Stimulated activated CD8-positive, alpha-beta memory T cell treated with anti-CD3 and anti-CD28 coated beads, Interleukin-7, amount 100 ng/mL, for 4 hours (primary cell): Measurements from ENCODE around the gene KLHL28.
A peak's percentile ranks its signal among the peaks of the same experiment; 100 is the strongest.

ENCODE experiments used
- DNase-seq, 2 donors: peaks; one replicate each; pipeline ENCODE4 v3.0.0-alpha.2; 2020; ENCODE audit warnings: low read depth in 2 of 2

KLHL28 gene, protein sequence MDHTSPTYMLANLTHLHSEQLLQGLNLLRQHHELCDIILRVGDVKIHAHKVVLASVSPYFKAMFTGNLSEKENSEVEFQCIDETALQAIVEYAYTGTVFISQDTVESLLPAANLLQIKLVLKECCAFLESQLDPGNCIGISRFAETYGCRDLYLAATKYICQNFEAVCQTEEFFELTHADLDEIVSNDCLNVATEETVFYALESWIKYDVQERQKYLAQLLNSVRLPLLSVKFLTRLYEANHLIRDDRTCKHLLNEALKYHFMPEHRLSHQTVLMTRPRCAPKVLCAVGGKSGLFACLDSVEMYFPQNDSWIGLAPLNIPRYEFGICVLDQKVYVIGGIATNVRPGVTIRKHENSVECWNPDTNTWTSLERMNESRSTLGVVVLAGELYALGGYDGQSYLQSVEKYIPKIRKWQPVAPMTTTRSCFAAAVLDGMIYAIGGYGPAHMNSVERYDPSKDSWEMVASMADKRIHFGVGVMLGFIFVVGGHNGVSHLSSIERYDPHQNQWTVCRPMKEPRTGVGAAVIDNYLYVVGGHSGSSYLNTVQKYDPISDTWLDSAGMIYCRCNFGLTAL

GRCh38 chr14:44961554-44962333 lies at the start of gene KLHL28, which contains the start of gene TOGARAM1:
TSS of gene KLHL28 (minus strand) at chr14:44961947. CDS start at chr14:44945928, 16,019 bp downstream.
TSS of gene TOGARAM1 (plus strand) at chr14:44962190. CDS start at chr14:44962422, 232 bp downstream.
- DNase-seq, result peak; percentile 93 to 98

DNA sequence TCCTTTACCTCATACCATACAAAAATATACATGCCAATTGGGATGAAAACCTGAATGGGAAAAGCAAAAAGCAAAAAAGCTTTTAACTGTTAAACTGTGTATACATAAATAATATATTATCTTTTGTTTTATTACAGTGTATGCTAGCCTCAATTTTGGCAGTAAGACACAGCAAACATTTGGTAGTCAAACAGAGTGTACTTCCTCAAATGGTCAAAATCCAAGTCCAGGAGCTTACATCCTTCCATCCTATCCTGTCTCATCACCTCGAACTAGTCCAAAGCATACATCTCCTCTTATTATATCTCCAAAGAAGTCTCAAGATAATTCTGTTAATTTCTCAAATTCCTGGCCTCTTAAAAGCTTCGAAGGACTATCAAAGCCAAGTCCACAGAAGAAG lies 42.2 kb upstream of the KLHL28 start:
- no peak for DNase-seq

- no peak for DNase-seq
Observed at GRCh38 chr14:44995770-44996294, 34.1 kb upstream of the KLHL28 start.

GRCh38 chr14:44995196-44995595 lies 33.4 kb upstream of the KLHL28 start:
- DNase-seq, result no peak

GRCh38 chr14:44990533-44990932 lies 28.8 kb upstream of the KLHL28 start:
- no peak for DNase-seq

DNA sequence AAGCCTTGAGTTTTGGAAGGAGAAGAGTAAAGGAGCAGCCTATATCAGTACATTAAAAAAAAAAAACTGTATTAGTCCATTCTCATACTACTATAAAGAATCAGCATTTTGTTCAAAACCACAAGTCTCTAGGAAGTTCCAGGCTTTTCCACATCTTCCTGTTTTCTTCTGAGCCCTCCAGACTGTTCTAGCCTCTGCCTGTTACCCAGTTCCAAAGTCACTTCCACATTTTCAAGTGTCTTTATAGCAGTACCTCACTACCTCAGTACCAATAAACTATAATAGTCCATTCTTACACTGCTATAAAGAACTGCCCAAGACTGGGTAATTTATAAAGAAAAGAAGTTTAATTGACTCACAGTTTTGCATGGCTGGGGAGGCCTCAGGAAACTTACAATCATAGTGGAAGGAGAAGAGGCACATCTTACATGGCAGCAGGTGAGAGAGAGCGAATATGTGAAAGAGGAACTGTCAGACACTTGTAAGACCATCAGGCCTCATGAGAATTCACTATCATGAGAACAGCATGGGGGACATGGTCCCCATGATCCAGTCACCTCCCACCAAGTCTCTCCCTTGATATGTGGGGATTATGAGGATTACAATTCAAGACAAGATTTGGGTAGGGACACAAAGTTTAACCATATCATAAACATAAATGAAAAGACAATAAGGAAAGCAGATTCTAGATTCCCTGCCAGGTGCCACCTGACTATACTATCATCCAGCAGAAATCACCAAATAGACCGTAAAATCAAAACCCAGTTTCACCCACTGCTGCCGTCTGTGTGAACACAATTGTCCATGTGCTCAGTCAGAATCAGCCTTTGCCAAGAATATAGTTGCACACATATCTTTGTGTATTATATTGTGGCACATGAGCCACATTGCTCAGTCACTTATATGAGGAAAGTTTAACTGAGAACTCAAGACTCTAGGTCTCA lies 28.0 kb upstream of the KLHL28 start:
- DNase-seq, result no peak

DNA sequence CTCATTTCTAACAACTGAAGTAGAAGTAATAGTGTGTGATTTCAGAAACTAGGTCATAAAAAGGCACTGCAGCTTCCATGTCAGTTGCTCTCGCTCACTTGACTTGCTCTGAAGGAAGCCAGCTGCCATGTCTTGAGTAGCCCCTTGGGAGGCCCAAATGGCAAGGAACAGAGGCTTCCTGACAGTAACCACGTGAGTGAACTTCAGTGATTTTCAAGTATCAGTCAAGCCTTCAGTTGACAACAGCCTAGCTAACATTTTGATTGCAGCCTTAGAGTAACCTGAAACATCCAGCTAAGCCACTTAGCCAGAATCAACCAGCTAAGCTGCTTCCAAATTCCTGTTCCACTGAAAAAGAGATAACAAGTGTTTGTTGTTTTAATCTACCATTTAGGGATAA lies 26.9 kb upstream of the KLHL28 start:
- DNase-seq, result no peak

DNA sequence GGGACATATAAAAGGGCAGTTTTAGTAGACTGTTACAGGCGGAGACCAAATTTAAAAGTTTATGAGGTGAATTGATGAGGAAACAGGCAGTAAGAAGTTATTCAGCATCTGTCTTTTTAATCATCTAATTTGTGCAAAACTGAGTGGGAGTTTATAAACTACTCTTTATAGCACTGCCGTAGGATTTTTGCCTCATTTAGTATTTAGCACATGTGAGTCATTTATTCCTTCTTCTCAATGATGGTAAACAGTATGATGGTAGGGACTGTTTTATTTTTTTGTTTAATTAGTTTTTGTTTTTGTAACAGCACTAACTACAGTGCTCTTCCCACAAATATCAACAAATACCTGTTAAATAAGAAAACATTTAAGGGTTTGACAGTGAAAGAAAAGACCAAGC lies 20.8 kb upstream of the KLHL28 start:
- DNase-seq, result no peak

- DNase-seq, result no peak
Observed at GRCh38 chr14:44981198-44981597, 19.5 kb upstream of the KLHL28 start.

DNA sequence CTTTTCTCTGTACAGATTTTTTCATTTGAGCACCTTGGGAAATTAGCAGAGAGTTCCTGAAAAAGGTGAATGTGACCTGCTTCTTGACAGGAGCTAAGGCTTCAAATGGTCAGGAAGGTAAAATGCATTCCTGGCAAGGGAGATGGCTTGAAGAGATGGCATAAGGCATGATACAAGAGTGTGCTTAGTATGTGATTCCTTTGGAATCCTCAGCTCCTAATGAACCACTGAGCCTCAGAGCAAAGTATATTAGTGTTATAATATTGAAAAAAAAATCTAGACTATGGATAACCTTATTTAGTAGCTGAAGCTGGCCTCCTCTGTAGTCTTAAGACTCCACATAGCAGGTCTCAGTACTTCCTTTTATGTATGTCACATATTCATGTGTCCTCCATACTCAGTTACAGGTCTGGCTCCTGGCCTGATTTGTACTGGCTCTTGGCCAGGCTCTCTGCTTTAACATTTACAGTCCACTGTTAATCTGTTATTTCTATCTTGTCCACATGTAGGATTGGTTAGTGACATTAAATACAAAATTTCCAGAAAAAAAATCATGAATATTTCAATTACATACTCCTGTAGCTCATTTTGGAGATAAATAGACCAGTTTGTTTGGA lies 18.1 kb upstream of the KLHL28 start:
- no peak for DNase-seq

- no peak for DNase-seq
Observed at GRCh38 chr14:44979273-44979672, 17.5 kb upstream of the KLHL28 start.

GRCh38 chr14:44971459-44971858 lies 9.7 kb upstream of the KLHL28 start:
- DNase-seq, result no peak

- DNase-seq, result no peak
Observed at GRCh38 chr14:44970907-44971306, 9.2 kb upstream of the KLHL28 start.

GRCh38 chr14:44968714-44969113 lies 7.0 kb upstream of the KLHL28 start:
- no peak for DNase-seq

- no peak for DNase-seq
Observed at GRCh38 chr14:44966601-44967336, 5.0 kb upstream of the KLHL28 start.

- DNase-seq, result no peak
Observed at GRCh38 chr14:44963775-44964380, 2.1 kb upstream of the KLHL28 start.

DNA sequence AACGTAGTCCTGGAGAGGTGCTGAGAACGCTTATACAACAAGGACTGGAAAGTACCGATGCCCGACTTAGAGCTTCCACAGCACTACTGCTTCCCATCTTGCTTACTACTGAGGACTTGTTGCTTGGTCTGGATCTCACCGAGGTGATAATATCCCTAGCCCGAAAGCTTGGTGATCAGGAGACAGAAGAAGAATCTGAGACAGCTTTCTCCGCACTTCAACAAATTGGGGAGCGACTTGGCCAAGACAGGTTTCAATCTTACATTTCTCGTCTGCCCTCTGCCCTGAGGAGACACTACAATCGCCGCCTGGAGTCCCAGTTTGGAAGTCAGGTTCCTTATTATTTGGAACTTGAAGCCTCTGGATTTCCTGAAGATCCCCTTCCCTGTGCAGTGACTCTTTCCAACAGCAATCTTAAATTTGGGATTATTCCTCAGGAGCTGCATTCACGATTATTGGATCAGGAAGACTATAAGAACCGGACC lies 1.3 kb upstream of the KLHL28 start:
- DNase-seq, result no peak

GRCh38 chr14:44962334-44963043 lies 742 bp upstream of the KLHL28 start:
- no peak for DNase-seq

- peak; percentile 41 to 47 for DNase-seq
Observed at GRCh38 chr14:44961151-44961553, 595 bp downstream of the KLHL28 start.
